ENCODE data around the gene BUB1B.
"Not testable (repeated sequence)": the region's sequence is repeated elsewhere in the genome, so short reads cannot be mapped to it uniquely, and the experiment has no call there.

DNA sequence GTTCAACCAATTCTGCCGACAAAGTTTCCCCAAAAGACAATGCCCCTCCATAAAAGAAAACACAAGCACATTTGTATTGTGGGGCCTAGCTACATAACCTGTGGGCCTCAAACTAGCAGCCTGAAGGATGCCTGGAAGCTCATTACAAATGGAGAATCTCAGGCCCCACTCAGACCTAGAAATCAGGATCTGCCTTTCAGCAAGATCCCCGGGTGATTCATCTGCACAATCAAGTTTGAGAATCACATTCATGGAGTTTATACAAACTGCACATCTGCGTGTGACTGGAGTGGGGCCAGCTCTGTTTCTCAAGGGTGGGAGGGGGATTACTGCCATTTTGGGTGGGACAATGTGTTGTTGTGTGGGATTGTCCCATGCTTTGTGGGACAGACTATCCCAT is 36.5 kb upstream of the BUB1B start:
- TF ChIP-seq, protein P1, sequence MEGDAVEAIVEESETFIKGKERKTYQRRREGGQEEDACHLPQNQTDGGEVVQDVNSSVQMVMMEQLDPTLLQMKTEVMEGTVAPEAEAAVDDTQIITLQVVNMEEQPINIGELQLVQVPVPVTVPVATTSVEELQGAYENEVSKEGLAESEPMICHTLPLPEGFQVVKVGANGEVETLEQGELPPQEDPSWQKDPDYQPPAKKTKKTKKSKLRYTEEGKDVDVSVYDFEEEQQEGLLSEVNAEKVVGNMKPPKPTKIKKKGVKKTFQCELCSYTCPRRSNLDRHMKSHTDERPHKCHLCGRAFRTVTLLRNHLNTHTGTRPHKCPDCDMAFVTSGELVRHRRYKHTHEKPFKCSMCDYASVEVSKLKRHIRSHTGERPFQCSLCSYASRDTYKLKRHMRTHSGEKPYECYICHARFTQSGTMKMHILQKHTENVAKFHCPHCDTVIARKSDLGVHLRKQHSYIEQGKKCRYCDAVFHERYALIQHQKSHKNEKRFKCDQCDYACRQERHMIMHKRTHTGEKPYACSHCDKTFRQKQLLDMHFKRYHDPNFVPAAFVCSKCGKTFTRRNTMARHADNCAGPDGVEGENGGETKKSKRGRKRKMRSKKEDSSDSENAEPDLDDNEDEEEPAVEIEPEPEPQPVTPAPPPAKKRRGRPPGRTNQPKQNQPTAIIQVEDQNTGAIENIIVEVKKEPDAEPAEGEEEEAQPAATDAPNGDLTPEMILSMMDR (IDR thresholded peaks at IDR 0.05; ENCODE audit: low read depth, low read length): not testable (repeated sequence)
- not testable (repeated sequence) for TF ChIP-seq POLR2A (IDR thresholded peaks at IDR 0.05; ENCODE audit: extremely low read depth, insufficient read length)

All from NB4 (cell line).